OCI-LY1 (cell line): Measurements from ENCODE around the gene ZNF407.

ENCODE experiments used
- H2AFZ ChIP-seq: fragments of 200-600 bp; sonication (generic), shearing (Covaris generic); 2 replicates; pipeline ENCODE4 v1.6.0; 2014; ENCODE audit warnings: antibody characterized with exemption, mild to moderate bottlenecking, low read length
- H3F3A ChIP-seq: fragments of 200-600 bp; sonication (generic), shearing (Covaris generic); 2 replicates; pipeline ENCODE4 v1.6.0; 2014; ENCODE audit warnings: mild to moderate bottlenecking, antibody characterized with exemption, low read length, moderate library complexity; ENCODE audit not compliant: insufficient read depth
- H3K27ac ChIP-seq: fragments of 200-600 bp; sonication (generic); 2 replicates; pipeline ENCODE4 v1.5.1; 2014; ENCODE audit warnings: low read length, mixed run types, mild to moderate bottlenecking, low read depth; ENCODE audit not compliant: poor library complexity, severe bottlenecking
- H3K27me3 ChIP-seq: fragments of 200-600 bp; sonication (generic); 2 replicates; pipeline ENCODE4 v1.6.0; 2014; ENCODE audit warnings: antibody characterized with exemption, mild to moderate bottlenecking, low read length, moderate library complexity; ENCODE audit not compliant: insufficient read depth
- H3K36me3 ChIP-seq: fragments of 200-600 bp; sonication (generic); 2 replicates; pipeline ENCODE4 v1.6.1; 2014; ENCODE audit warnings: mild to moderate bottlenecking, antibody characterized with exemption, low read length, moderate library complexity, mixed read lengths; ENCODE audit not compliant: insufficient read depth
- H3K4me1 ChIP-seq: fragments of 200-600 bp; sonication (generic); 2 replicates; pipeline ENCODE4 v1.5.1; 2014; ENCODE audit warnings: mild to moderate bottlenecking, low read length, moderate library complexity; ENCODE audit not compliant: insufficient read depth, severe bottlenecking
- H3K4me2 ChIP-seq: fragments of 200-600 bp; sonication (generic), shearing (Covaris generic); 2 replicates; pipeline ENCODE4 v1.6.1; 2014; ENCODE audit warnings: low read length
- H3K4me3 ChIP-seq: fragments of 200-600 bp; sonication (generic); 2 replicates; pipeline ENCODE4 v1.5.1; 2014; ENCODE audit warnings: low read length, low read depth, mild to moderate bottlenecking, mixed read lengths; ENCODE audit not compliant: poor library complexity, severe bottlenecking
- H3K79me2 ChIP-seq: fragments of 200-600 bp; shearing (Covaris generic); 2 replicates; pipeline ENCODE4 v1.6.1; 2016; ENCODE audit warnings: mixed run types, low read length, mixed read lengths; ENCODE audit not compliant: insufficient read depth
- H3K9ac ChIP-seq: fragments of 200-600 bp; sonication (generic), shearing (Covaris generic); 2 replicates; pipeline ENCODE4 v1.6.1; 2014; ENCODE audit warnings: mild to moderate bottlenecking, low read length, mixed read lengths
- H3K9me2 ChIP-seq: fragments of 200-600 bp; sonication (generic), shearing (Covaris generic); 2 replicates; pipeline ENCODE4 v1.6.1; 2014; ENCODE audit warnings: low read depth, mild to moderate bottlenecking, low read length, mixed read lengths
- H3K9me3 ChIP-seq: fragments of 200-600 bp; shearing (Covaris generic); 2 replicates; pipeline ENCODE4 v1.6.1; 2014; ENCODE audit warnings: low read length, mixed read lengths
- H4K20me1 ChIP-seq: fragments of 200-600 bp; sonication (generic), shearing (Covaris generic); 2 replicates; pipeline ENCODE4 v1.6.0; 2016; ENCODE audit warnings: mild to moderate bottlenecking, low read length; ENCODE audit not compliant: insufficient read depth
- CTCF ChIP-seq: fragments of 200-600 bp; sonication (generic), shearing (Covaris generic); IDR thresholded peaks from 2 replicates; pipeline ENCODE4 v1.5.1; 2017; ENCODE audit warnings: mild to moderate bottlenecking, antibody characterized with exemption, low read length, moderate library complexity, mixed read lengths
- EZH2 ChIP-seq: fragments of 200-600 bp; sonication (generic), shearing (Covaris generic); IDR thresholded peaks from 2 replicates; pipeline ENCODE4 v1.8.0; 2017; ENCODE audit warnings: borderline replicate concordance, mixed run types, mild to moderate bottlenecking, antibody characterized with exemption, low read length, moderate library complexity, mixed read lengths

ZNF407 gene

GRCh38 chr18:74609535-74609934 is 11.9 kb downstream of the ZNF407 start:
- H3K27ac ChIP-seq, result no peak overlapping the region
- peaks cover 31% of the 10 kb centered on the region for H3K79me2 ChIP-seq
- H3K9me3 ChIP-seq, result peaks cover 2% of the 10 kb centered on the region; the same call in 1 of the 2 replicates
- H3K9ac ChIP-seq, result no peak overlapping the region
- H4K20me1 ChIP-seq, result no peaks in the 10 kb centered on the region
- H3K27me3 ChIP-seq, result no peaks in the 10 kb centered on the region
- no peaks in the 10 kb centered on the region for H3K9me2 ChIP-seq
- no peak overlapping the region for H2AFZ ChIP-seq
- no peaks in the 10 kb centered on the region for H3K4me1 ChIP-seq
- no peak overlapping the region for H3K4me3 ChIP-seq
- H3F3A ChIP-seq, result no peaks in the 10 kb centered on the region
- no peak overlapping the region for H3K4me2 ChIP-seq
- no peaks in the 10 kb centered on the region for H3K36me3 ChIP-seq
- no peak for TF ChIP-seq CTCF
- no peak for TF ChIP-seq EZH2

GRCh38 chr18:74610051-74610615 is 12.5 kb downstream of the ZNF407 start:
- Histone ChIP-seq H4K20me1 (no peaks in the 10 kb centered on the region), H3K79me2 (peaks cover 31% of the 10 kb centered on the region), H3K9ac (no peak overlapping the region), H3K4me2 (no peak overlapping the region), H3K4me1 (no peaks in the 10 kb centered on the region), H3F3A (no peaks in the 10 kb centered on the region), H3K4me3 (no peak overlapping the region), H2AFZ (no peak overlapping the region), H3K36me3 (no peaks in the 10 kb centered on the region), H3K27ac (no peak overlapping the region), H3K9me2 (no peaks in the 10 kb centered on the region), H3K9me3 (peaks cover 2% of the 10 kb centered on the region; the same call in 1 of the 2 replicates), H3K27me3 (no peaks in the 10 kb centered on the region)
- no peak for TF ChIP-seq CTCF
- TF ChIP-seq EZH2, result no peak

- no peak overlapping the region for H3K4me3 ChIP-seq
- peaks cover 2% of the 10 kb centered on the region; the same call in 1 of the 2 replicates for H3K9me3 ChIP-seq
- H3K9ac ChIP-seq, result no peak overlapping the region
- H3K36me3 ChIP-seq, result no peaks in the 10 kb centered on the region
- no peaks in the 10 kb centered on the region for H3F3A ChIP-seq
- no peaks in the 10 kb centered on the region for H3K27me3 ChIP-seq
- H2AFZ ChIP-seq, result no peak overlapping the region
- H3K4me2 ChIP-seq, result no peak overlapping the region
- H3K9me2 ChIP-seq, result no peaks in the 10 kb centered on the region
- no peaks in the 10 kb centered on the region for H3K4me1 ChIP-seq
- no peak for TF ChIP-seq EZH2
- TF ChIP-seq CTCF, result no peak
- no peaks in the 10 kb centered on the region for H4K20me1 ChIP-seq
- no peak overlapping the region for H3K27ac ChIP-seq
- peaks cover 24% of the 10 kb centered on the region; the same call in 1 of the 2 replicates for H3K79me2 ChIP-seq
These were observed 13.2 kb downstream of the ZNF407 start for GRCh38 chr18:74610860-74611259.
